H9 (cell line): ENCODE measurements around the gene CCL13. TPM values are rescaled to one million over a fixed set of nuclear protein-coding genes. Genes with fewer than 3 reads are reported as not detected.

Source experiments
- DNase-seq: peaks from one replicate; pipeline ENCODE4 v3.0.0-alpha.2; 2017
- H2AFZ ChIP-seq: one replicate; pipeline ENCODE4 v1.6.1; 2013; ENCODE audit warnings: mild to moderate bottlenecking, low read length, control low read depth, moderate library complexity
- H2AK5ac ChIP-seq: 2 replicates; pipeline ENCODE4 v1.6.1; 2013; ENCODE audit warnings: low read length, control low read depth, mixed read lengths; ENCODE audit not compliant: insufficient read length
- H2BK120ac ChIP-seq: one replicate; pipeline ENCODE4 v1.6.1; 2013; ENCODE audit warnings: low read depth, mild to moderate bottlenecking, low read length, control low read depth, inconsistent platforms; ENCODE audit not compliant: poor library complexity, severe bottlenecking
- H2BK12ac ChIP-seq: 2 replicates; pipeline ENCODE4 v1.6.1; 2013; ENCODE audit warnings: low read length, control low read depth, mixed read lengths, low read depth; ENCODE audit not compliant: insufficient read length
- H2BK15ac ChIP-seq: 2 replicates; pipeline ENCODE4 v1.6.1; 2013; ENCODE audit warnings: low read depth, low read length, control low read depth
- H2BK20ac ChIP-seq: one replicate; pipeline ENCODE4 v1.6.1; 2013; ENCODE audit warnings: low read depth, mild to moderate bottlenecking, low read length, control low read depth, inconsistent platforms; ENCODE audit not compliant: poor library complexity, severe bottlenecking
- H2BK5ac ChIP-seq: 2 replicates; pipeline ENCODE4 v1.6.1; 2013; ENCODE audit warnings: low read length, control low read depth, mixed read lengths; ENCODE audit not compliant: insufficient read length
- H3K14ac ChIP-seq: 2 replicates; pipeline ENCODE4 v1.6.1; 2013; ENCODE audit warnings: low read length, control low read depth; ENCODE audit not compliant: insufficient read depth
- H3K18ac ChIP-seq: 2 replicates; pipeline ENCODE4 v1.6.1; 2013; ENCODE audit warnings: low read depth, mild to moderate bottlenecking, mixed read lengths, low read length, control low read depth; ENCODE audit not compliant: insufficient read length
- H3K23ac ChIP-seq: 2 replicates; pipeline ENCODE4 v1.6.1; 2013; ENCODE audit warnings: low read length, control low read depth, mixed read lengths, low read depth; ENCODE audit not compliant: insufficient read length
- H3K23me2 ChIP-seq: 2 replicates; pipeline ENCODE4 v1.6.1; 2013; ENCODE audit warnings: low read depth, mild to moderate bottlenecking, mixed read lengths, low read length, control low read depth; ENCODE audit not compliant: insufficient read length, poor library complexity, severe bottlenecking
- H3K27ac ChIP-seq: 2 replicates; pipeline ENCODE4 v1.5.1; 2013; ENCODE audit warnings: low read length, control low read depth, mixed read lengths, low read depth; ENCODE audit not compliant: insufficient read length
- H3K27me3 ChIP-seq: 2 replicates; pipeline ENCODE4 v1.6.1; 2013; ENCODE audit warnings: low read length, control low read depth, inconsistent platforms; ENCODE audit not compliant: insufficient read depth
- H3K4ac ChIP-seq: 2 replicates; pipeline ENCODE4 v1.6.1; 2013; ENCODE audit warnings: low read depth, mild to moderate bottlenecking, control low read depth, inconsistent platforms, low read length, moderate library complexity
- H3K4me1 ChIP-seq: 2 replicates; pipeline ENCODE4 v1.6.1; 2013; ENCODE audit warnings: low read length, control low read depth, inconsistent platforms; ENCODE audit not compliant: insufficient read depth
- H3K4me2 ChIP-seq: 2 replicates; pipeline ENCODE4 v1.6.1; 2013; ENCODE audit warnings: low read length, control low read depth, mixed read lengths; ENCODE audit not compliant: insufficient read length, insufficient read depth
- H3K56ac ChIP-seq: 2 replicates; pipeline ENCODE4 v1.6.1; 2013; ENCODE audit warnings: low read depth, mild to moderate bottlenecking, mixed read lengths, low read length, control low read depth; ENCODE audit not compliant: insufficient read length
- H3K79me1 ChIP-seq: 2 replicates; pipeline ENCODE4 v1.6.1; 2013; ENCODE audit warnings: low read depth, mild to moderate bottlenecking, moderate library complexity, low read length, control low read depth, inconsistent platforms; ENCODE audit not compliant: insufficient read depth, poor library complexity, severe bottlenecking
- H3K79me2 ChIP-seq: 2 replicates; pipeline ENCODE4 v1.6.1; 2013; ENCODE audit warnings: low read length, control low read depth, inconsistent platforms; ENCODE audit not compliant: insufficient read depth
- H3K9ac ChIP-seq: 2 replicates; pipeline ENCODE4 v1.6.1; 2013; ENCODE audit warnings: low read length, control low read depth, mixed read lengths; ENCODE audit not compliant: insufficient read length; ENCODE audit errors: extremely low read depth
- H3K9me3 ChIP-seq: one replicate; pipeline ENCODE4 v1.6.1; 2013; ENCODE audit warnings: low read depth, low read length, inconsistent platforms; ENCODE audit not compliant: control insufficient read depth
- H3T11ph ChIP-seq: one replicate; pipeline ENCODE4 v1.6.1; 2013; ENCODE audit warnings: mild to moderate bottlenecking, low read length, control low read depth, inconsistent platforms
- H4K20me1 ChIP-seq: one replicate; pipeline ENCODE4 v1.6.1; 2013; ENCODE audit not compliant: control insufficient read depth, insufficient read length, insufficient read depth
- H4K5ac ChIP-seq: 2 replicates; pipeline ENCODE4 v1.6.1; 2013; ENCODE audit warnings: low read depth, mild to moderate bottlenecking, mixed read lengths, low read length, control low read depth; ENCODE audit not compliant: insufficient read length
- H4K8ac ChIP-seq: replicated peaks from 2 replicates; pipeline ENCODE4 v1.6.1; 2013; ENCODE audit warnings: low read length, control low read depth, mixed read lengths, low read depth; ENCODE audit not compliant: insufficient read length
- H4K91ac ChIP-seq: 2 replicates; pipeline ENCODE4 v1.6.1; 2013; ENCODE audit warnings: low read depth, mild to moderate bottlenecking, moderate library complexity, mixed read lengths, low read length, control low read depth; ENCODE audit not compliant: insufficient read length
- H3K27ac Mint-ChIP-seq, 3 experiments: 2 replicates in 2 of 3; 3 replicates in 1 of 3; pipeline ENCODE4 v1.8.0; 2020 to 2021; ENCODE audit warnings: mixed read lengths in 3 of 3, mild to moderate bottlenecking in 1 of 3, moderate library complexity in 1 of 3
- H3K27me3 Mint-ChIP-seq: 2 replicates; pipeline ENCODE4 v1.8.0; 2021; ENCODE audit warnings: low read depth, mild to moderate bottlenecking, moderate library complexity, mixed read lengths
- H3K36me3 Mint-ChIP-seq, 3 experiments: 2 replicates in 2 of 3; 3 replicates in 1 of 3; pipeline ENCODE4 v1.8.0; 2020 to 2021; ENCODE audit warnings: low read depth in 3 of 3, mixed read lengths in 3 of 3; ENCODE audit not compliant: insufficient read depth in 1 of 3
- H3K4me1 Mint-ChIP-seq, 2 experiments: 2 replicates each; pipeline ENCODE4 v1.8.0; 2020; ENCODE audit warnings: mixed read lengths in 2 of 2
- H3K4me3 Mint-ChIP-seq, 2 experiments: 2 replicates in 1 of 2; 3 replicates in 1 of 2; pipeline ENCODE4 v1.8.0; 2020 to 2021; ENCODE audit warnings: mild to moderate bottlenecking in 2 of 2, mixed read lengths in 2 of 2, moderate library complexity in 1 of 2
- H3K9me3 Mint-ChIP-seq, 2 experiments: 2 replicates in 1 of 2; 3 replicates in 1 of 2; pipeline ENCODE4 v1.8.0; 2020; ENCODE audit warnings: mild to moderate bottlenecking in 2 of 2, mixed read lengths in 2 of 2, moderate library complexity in 1 of 2
- CTCF ChIP-seq: fragments of 200-600 bp; sonication (generic); conservative IDR thresholded peaks from 3 replicates; pipeline ENCODE4 v1.8.0; 2021; ENCODE audit warnings: antibody characterized with exemption, mild to moderate bottlenecking
- WGBS: extraction: QIAGEN DNeasy Blood & Tissue Kit; methylation state at CpG from one replicate; pipeline ENCODE4 v1.1.7; 2013; ENCODE audit warnings: missing lambda C conversion rate, low lambda C conversion rate, mixed read lengths; ENCODE audit not compliant: insufficient read length; ENCODE audit errors: extremely low coverage; 5-methylcytosine and 5-hydroxymethylcytosine counted together
- total RNA-seq: library from RNA; stranded (reverse); gene quantifications from 2 replicates; pipeline ENCODE4 v1.2.1, GENCODE V29; 2021

CCL13 gene
- total RNA-seq, 1 experiment from 2014 or later: not detected

DNA sequence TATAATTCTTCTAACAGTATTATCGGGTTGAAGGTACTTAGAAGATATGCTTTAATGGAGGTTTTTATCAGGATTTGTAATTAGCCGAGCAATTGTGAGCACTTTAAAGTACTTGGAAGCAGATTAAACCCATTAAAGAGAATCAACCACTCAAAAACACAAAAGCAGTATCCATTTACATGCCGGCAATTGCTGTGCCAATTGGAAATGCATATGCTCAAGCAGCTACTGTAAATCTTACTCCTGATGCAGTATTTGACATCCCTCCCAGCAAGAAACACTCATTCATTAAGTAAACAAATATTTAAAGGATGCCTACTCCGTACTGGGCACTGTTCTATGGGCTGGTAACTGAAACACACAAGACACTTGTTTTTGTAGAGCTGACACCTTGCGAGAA is 18.2 kb downstream of the CCL13 start:
- peaks cover 19 to 20% of the 10 kb centered on the region in 2 experiments for H3K4me1 Mint-ChIP-seq

More for the DNA sequence above, 18.2 kb downstream of the CCL13 start:
- no peaks in the 10 kb centered on the region for H3K79me2 ChIP-seq
- H4K20me1 ChIP-seq: no peaks in the 10 kb centered on the region
- Mint-ChIP-seq H3K4me3 (no peak overlapping the region), H3K36me3 (no peaks in the 10 kb centered on the region), H3K9me3 (no peaks in the 10 kb centered on the region), H3K27ac (no peak overlapping the region), H3K27me3 (no peaks in the 10 kb centered on the region)
- DNase-seq: no peak
- H2AK5ac ChIP-seq: no peak overlapping the region
- no peak overlapping the region for H3K4me2 ChIP-seq
- H3K9me3 ChIP-seq: no peaks in the 10 kb centered on the region
- H3K14ac ChIP-seq: no peak overlapping the region
- H2BK20ac ChIP-seq: no peak overlapping the region
- H2BK120ac ChIP-seq: no peak overlapping the region
- H3K18ac ChIP-seq: no peak overlapping the region
- no peak overlapping the region for H2BK15ac ChIP-seq
- H3T11ph ChIP-seq: no peak overlapping the region
- no peaks in the 10 kb centered on the region for H3K27me3 ChIP-seq
- no peak overlapping the region for H4K91ac ChIP-seq
- no peak overlapping the region for H3K27ac ChIP-seq
- H3K4ac ChIP-seq: no peak overlapping the region
- WGBS: no CpG with 5 or more reads among the region's 5 CpGs
- no peak overlapping the region for H3K9ac ChIP-seq
- no peak overlapping the region for H2BK5ac ChIP-seq
- H2BK12ac ChIP-seq: no peak overlapping the region
- H3K23ac ChIP-seq: no peak overlapping the region
- H2AFZ ChIP-seq: no peak overlapping the region
- H3K56ac ChIP-seq: no peak overlapping the region
- no peaks in the 10 kb centered on the region for H3K4me1 ChIP-seq
- H4K8ac ChIP-seq: no peak overlapping the region
- H3K23me2 ChIP-seq: no peaks in the 10 kb centered on the region
- no peaks in the 10 kb centered on the region for H3K79me1 ChIP-seq
- no peak overlapping the region for H4K5ac ChIP-seq
- TF ChIP-seq CTCF: no peak
